Natural killer cell (primary cell): ENCODE results near the gene IFT52. TPM values are rescaled to one million over a fixed set of nuclear protein-coding genes. Genes with fewer than 3 reads are reported as not detected.

Experiments used
- ATAC-seq, 3 donors: fragments of 150-1000 bp in 2 of 3; fragments of 200-7000 bp in 1 of 3; cut with Tn5 transposase; 1 replicate in 1 of 3; 2 replicates in 2 of 3; pipeline ENCODE4 v1.10.0; 2021; ENCODE audit warnings: mild to moderate bottlenecking in 2 of 3, moderate library complexity in 2 of 3
- DNase-seq, 2 donors: peaks; one replicate each; pipeline versions ENCODE4 v3.0.0 to v3.0.0-alpha.2; 2013 to 2021; ENCODE audit warnings: mixed read lengths in 1 of 2
- H3K27ac ChIP-seq: one replicate; pipeline ENCODE4 v1.5.1; 2013; ENCODE audit warnings: mild to moderate bottlenecking, low read length
- H3K27me3 ChIP-seq: one replicate; pipeline ENCODE4 v1.6.1; 2013; ENCODE audit warnings: low read length; ENCODE audit not compliant: control insufficient read depth, insufficient read depth
- H3K36me3 ChIP-seq: one replicate; pipeline ENCODE4 v1.6.1; 2013; ENCODE audit warnings: low read length; ENCODE audit not compliant: control insufficient read depth, insufficient read depth
- H3K4me1 ChIP-seq: one replicate; pipeline ENCODE4 v1.6.1; 2013; ENCODE audit warnings: low read length; ENCODE audit not compliant: control insufficient read depth, insufficient read depth
- H3K4me3 ChIP-seq: one replicate; pipeline ENCODE4 v1.5.1; 2013; ENCODE audit warnings: low read length
- H3K9me3 ChIP-seq: one replicate; pipeline ENCODE4 v1.6.1; 2013; ENCODE audit warnings: low read length; ENCODE audit not compliant: control insufficient read depth, insufficient read depth
- H3K27ac Mint-ChIP-seq, 2 donors: one replicate each; pipeline ENCODE4 v1.8.0; 2022; ENCODE audit warnings: mild to moderate bottlenecking in 2 of 2, mixed read lengths in 2 of 2, moderate library complexity in 1 of 2
- H3K27me3 Mint-ChIP-seq, 2 donors: one replicate each; pipeline ENCODE4 v1.8.0; 2022; ENCODE audit warnings: low read depth in 2 of 2, mixed read lengths in 2 of 2
- H3K36me3 Mint-ChIP-seq: one replicate; pipeline ENCODE4 v1.8.0; 2022; ENCODE audit warnings: mixed read lengths
- H3K4me1 Mint-ChIP-seq, 2 donors: one replicate each; pipeline ENCODE4 v1.8.0; 2022; ENCODE audit warnings: mixed read lengths in 2 of 2
- H3K4me3 Mint-ChIP-seq: one replicate; pipeline ENCODE4 v1.8.0; 2022; ENCODE audit warnings: mild to moderate bottlenecking, moderate library complexity, mixed read lengths
- H3K9me3 Mint-ChIP-seq, 2 donors: one replicate each; pipeline ENCODE4 v1.8.0; 2022; ENCODE audit warnings: mixed read lengths in 2 of 2
- CTCF ChIP-seq: fragments of 200-600 bp; IDR thresholded peaks from one replicate; pipeline ENCODE4 v1.8.0; 2022; ENCODE audit warnings: antibody characterized with exemption
- WGBS: methylation state at CpG from one replicate; pipeline ENCODE4 v1.1.7; 2013; ENCODE audit warnings: missing lambda C conversion rate; ENCODE audit not compliant: insufficient coverage; 5-methylcytosine and 5-hydroxymethylcytosine counted together
- intact Hi-C: fragments of 100-400 bp; cut with micrococcal nuclease; formaldehyde crosslinking; loops from one replicate; pipeline ENCODE4 v1.14.2; 2022
- total RNA-seq, 4 donors: library from RNA; stranded (reverse); fragments of 120-200 nt in 1 of 4; gene quantifications; one replicate each; pipeline versions ENCODE4 v1.2.3 to v1.2.4, GENCODE V29; 2013 to 2022

The IFT52 gene
- total RNA-seq, 3 donors from 2014 or later (not counting 1 experiment from before 2014, with no cell fraction given), result 21.5 to 26.1 (median 22.4) TPM

DNA sequence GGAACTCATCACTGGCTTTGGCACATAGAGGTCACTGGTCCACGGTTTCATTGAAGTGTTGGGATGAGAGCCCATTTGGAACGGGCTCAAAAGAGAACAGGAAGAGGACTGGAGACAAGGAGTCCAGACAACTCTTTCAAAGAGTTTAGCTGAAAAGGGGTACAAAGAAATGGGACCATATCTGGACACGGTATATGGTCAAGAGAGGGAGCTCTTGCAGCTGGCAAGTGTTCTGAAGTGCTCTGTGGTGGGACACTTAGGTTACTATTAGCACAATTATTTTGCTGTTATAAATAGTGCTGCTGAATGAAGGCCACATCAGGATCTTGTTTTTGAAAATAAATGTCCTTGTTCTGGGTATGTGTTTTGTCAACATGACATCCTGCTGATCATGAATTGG lies 27.3 kb upstream of the IFT52 start:
- no peaks in the 10 kb centered on the region for H3K4me1 ChIP-seq
- Mint-ChIP-seq H3K36me3 (no peaks in the 10 kb centered on the region), H3K27ac (no peak overlapping the region), H3K4me1 (no peaks in the 10 kb centered on the region), H3K4me3 (no peak overlapping the region), H3K9me3 (no peaks in the 10 kb centered on the region), H3K27me3 (peaks cover 0 to 6% of the 10 kb centered on the region in 2 donors)
- TF ChIP-seq CTCF, result no peak
- no peaks in the 10 kb centered on the region for H3K36me3 ChIP-seq
- no peak overlapping the region for H3K27ac ChIP-seq
- DNase-seq (no peak), ATAC-seq (no peak)
- H3K4me3 ChIP-seq, result no peak overlapping the region
- H3K27me3 ChIP-seq, result no peaks in the 10 kb centered on the region
- H3K9me3 ChIP-seq, result no peaks in the 10 kb centered on the region
- intact Hi-C loops, result no loop called here
- 74% methylated on average over 3 of the region's 3 CpGs for WGBS

DNA sequence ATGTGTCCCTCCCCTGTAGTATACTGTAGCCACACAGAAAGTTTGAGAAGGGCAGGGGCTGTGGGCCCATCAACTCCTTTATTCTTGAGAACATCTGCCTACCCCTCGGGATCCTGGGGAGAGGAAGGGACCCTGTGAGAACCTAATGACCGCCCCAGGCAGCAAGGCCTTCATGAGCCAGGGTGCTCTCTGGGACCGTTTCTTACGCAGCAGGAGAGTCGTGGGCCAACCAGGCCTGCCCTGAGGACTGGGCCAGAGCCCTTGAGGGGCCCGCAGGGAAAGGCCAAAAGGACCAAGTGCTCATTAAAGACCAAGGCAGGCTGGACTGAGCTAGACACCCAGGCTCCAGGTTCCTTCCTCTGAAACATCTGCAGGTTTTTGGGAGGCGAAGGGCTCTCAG lies 26.7 kb upstream of the IFT52 start:
- Mint-ChIP-seq H3K36me3 (no peaks in the 10 kb centered on the region), H3K9me3 (no peaks in the 10 kb centered on the region), H3K4me1 (no peaks in the 10 kb centered on the region), H3K27me3 (peaks cover 0 to 6% of the 10 kb centered on the region in 2 donors), H3K4me3 (no peak overlapping the region), H3K27ac (no peak overlapping the region)
- no peaks in the 10 kb centered on the region for H3K9me3 ChIP-seq
- H3K27me3 ChIP-seq, result no peaks in the 10 kb centered on the region
- H3K4me1 ChIP-seq, result no peaks in the 10 kb centered on the region
- H3K4me3 ChIP-seq, result no peak overlapping the region
- no peak overlapping the region for H3K27ac ChIP-seq
- intact Hi-C loops, result no loop called here
- DNase-seq, result no peak
- no peaks in the 10 kb centered on the region for H3K36me3 ChIP-seq
- peak in 1 of 3 donors; percentile 28 for ATAC-seq
- no peak for TF ChIP-seq CTCF
- WGBS, result 93% methylated on average over 7 of the region's 7 CpGs

DNA sequence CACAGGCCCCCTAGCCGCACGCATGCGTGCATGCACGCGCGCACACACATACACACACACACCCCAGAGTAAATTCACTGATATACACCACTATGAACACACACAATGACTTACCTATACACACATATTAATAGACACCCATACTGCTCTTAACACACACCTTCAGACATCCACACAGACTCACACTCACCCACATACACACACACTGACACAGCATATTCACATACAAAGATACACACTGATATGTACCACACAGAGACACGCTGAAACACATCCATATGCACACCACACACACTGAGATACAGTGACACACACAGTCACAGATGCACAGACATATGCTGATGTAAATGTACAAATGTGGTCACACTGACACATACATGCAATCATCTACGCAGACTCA lies 26.3 kb upstream of the IFT52 start:
- peak in 1 of 3 donors; percentile 30 for ATAC-seq
- Histone ChIP-seq H3K27me3 (no peaks in the 10 kb centered on the region), H3K9me3 (no peaks in the 10 kb centered on the region), H3K4me3 (no peak overlapping the region), H3K4me1 (no peaks in the 10 kb centered on the region), H3K27ac (no peak overlapping the region), H3K36me3 (no peaks in the 10 kb centered on the region)
- no peak for TF ChIP-seq CTCF
- WGBS, result 98% methylated on average over 8 of the region's 8 CpGs
- Mint-ChIP-seq H3K4me1 (no peaks in the 10 kb centered on the region), H3K9me3 (no peaks in the 10 kb centered on the region), H3K27ac (no peak overlapping the region), H3K4me3 (no peak overlapping the region), H3K36me3 (no peaks in the 10 kb centered on the region), H3K27me3 (peaks cover 0 to 3% of the 10 kb centered on the region in 2 donors)
- intact Hi-C loops, result no loop called here
- no peak for DNase-seq

DNA sequence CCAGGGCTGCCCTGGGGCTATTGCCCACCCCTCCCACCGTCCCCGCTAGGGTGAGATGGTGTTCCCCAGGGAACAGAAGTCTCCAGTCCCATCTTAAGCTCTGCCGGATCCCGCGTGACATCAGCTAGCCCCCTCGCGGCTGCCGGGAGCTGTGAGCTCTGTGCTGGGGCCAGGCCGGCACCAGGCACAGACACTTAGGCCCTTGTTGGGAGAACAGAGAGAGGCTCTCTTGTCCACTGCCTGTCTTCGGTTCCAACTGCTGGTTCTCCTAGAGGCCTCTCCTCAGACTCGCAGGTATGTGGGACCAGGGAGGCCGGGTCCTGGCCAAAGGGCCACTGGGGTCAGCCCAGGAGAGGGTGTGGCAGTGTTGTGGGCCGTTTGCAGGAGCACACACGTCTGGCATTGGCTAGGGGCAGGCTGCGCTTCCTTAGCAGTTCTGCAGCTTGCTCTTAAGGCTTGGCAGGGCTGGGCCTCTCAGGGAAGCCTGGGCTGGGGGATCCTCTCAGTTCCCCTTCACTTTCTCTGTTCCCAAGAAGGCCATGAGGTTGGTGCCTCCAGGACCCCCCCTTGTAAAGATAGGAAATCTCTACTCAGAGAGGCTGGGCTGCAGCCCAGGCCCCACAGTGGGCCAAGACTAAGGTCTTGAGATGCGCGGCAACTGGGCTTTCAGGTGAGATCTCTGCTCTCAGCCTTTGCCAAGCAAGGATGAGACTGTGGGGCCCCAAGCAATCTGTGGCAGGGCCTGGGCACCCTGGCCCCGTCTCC lies 25.6 kb upstream of the IFT52 start:
- no peak for ATAC-seq
- H3K4me1 ChIP-seq, result no peaks in the 10 kb centered on the region

More for the DNA sequence above, 25.6 kb upstream of the IFT52 start:
- no peak overlapping the region for H3K27ac Mint-ChIP-seq
- H3K9me3 Mint-ChIP-seq, result no peaks in the 10 kb centered on the region
- intact Hi-C loops, result no loop called here
- H3K4me1 Mint-ChIP-seq, result no peaks in the 10 kb centered on the region
- DNase-seq, result no peak
- no peak overlapping the region for H3K4me3 Mint-ChIP-seq
- no peak overlapping the region for H3K4me3 ChIP-seq
- H3K27ac ChIP-seq, result no peak overlapping the region
- no peaks in the 10 kb centered on the region for H3K9me3 ChIP-seq
- no peaks in the 10 kb centered on the region for H3K36me3 ChIP-seq
- H3K36me3 Mint-ChIP-seq, result no peaks in the 10 kb centered on the region
- H3K27me3 Mint-ChIP-seq, result peaks cover 0 to 3% of the 10 kb centered on the region in 2 donors
- no peaks in the 10 kb centered on the region for H3K27me3 ChIP-seq
- no peak for TF ChIP-seq CTCF
- WGBS, result 88% methylated on average over 18 of the region's 18 CpGs
